ENCODE results near the gene CNTNAP2. TPM values are rescaled to one million over a fixed set of nuclear protein-coding genes. Genes with fewer than 3 reads are reported as not detected.

CNTNAP2 gene
- total RNA-seq, 2 experiments from 2014 or later, result not detected

DNA sequence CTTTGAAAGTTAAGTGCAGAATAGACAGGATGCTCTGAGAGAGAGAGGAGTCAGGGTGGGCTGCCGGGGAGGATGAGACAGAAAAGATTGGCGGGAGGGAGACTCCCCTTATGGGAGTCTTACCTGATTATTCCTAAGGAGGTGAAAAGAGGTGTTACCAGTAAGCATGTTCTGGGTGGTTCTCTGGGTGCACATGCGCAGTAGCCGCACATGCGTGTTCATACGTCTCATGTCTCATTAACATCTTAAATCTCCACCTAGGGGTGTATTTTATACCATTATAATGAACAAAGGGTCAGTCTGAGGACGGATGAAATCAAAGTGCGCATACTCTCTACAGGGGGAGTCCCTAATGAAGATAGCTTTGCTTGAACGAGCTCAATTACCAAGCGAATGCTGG, 1881.0 kb downstream of the CNTNAP2 start:
- no peak overlapping the region for H3K27ac ChIP-seq (ENCODE audit: low read depth in 1 of 2, low read length in 2 of 2)
- Mint-ChIP-seq H3K27ac (no peak overlapping the region), H3K36me3 (ENCODE audit: low read depth) (no peaks in the 10 kb centered on the region), H3K27me3 (peaks cover 5% of the 10 kb centered on the region), H3K4me3 (no peak overlapping the region), H3K9me3 (peaks cover 7% of the 10 kb centered on the region), H3K4me1 (ENCODE audit: low read depth) (no peaks in the 10 kb centered on the region)
- no peak overlapping the region for H3K4me3 ChIP-seq (ENCODE audit: low read length)
- no peaks in the 10 kb centered on the region for H3K36me3 ChIP-seq (ENCODE audit: insufficient read depth, low read length)
- H3K9me3 ChIP-seq (ENCODE audit: control insufficient read depth in 1 of 2, insufficient read depth in 1 of 2, low read length in 2 of 2), result peaks cover 0 to 9% of the 10 kb centered on the region in 2 experiments
- CTCF ChIA-PET, result no interaction called here
- POLR2A ChIA-PET, result no interaction called here
- ATAC-seq (ENCODE audit: poor library complexity) (no peak), DNase-seq (no peak)
- H3K4me1 ChIP-seq (ENCODE audit: insufficient read depth, low read length), result no peaks in the 10 kb centered on the region
- TF ChIP-seq, protein P1, sequence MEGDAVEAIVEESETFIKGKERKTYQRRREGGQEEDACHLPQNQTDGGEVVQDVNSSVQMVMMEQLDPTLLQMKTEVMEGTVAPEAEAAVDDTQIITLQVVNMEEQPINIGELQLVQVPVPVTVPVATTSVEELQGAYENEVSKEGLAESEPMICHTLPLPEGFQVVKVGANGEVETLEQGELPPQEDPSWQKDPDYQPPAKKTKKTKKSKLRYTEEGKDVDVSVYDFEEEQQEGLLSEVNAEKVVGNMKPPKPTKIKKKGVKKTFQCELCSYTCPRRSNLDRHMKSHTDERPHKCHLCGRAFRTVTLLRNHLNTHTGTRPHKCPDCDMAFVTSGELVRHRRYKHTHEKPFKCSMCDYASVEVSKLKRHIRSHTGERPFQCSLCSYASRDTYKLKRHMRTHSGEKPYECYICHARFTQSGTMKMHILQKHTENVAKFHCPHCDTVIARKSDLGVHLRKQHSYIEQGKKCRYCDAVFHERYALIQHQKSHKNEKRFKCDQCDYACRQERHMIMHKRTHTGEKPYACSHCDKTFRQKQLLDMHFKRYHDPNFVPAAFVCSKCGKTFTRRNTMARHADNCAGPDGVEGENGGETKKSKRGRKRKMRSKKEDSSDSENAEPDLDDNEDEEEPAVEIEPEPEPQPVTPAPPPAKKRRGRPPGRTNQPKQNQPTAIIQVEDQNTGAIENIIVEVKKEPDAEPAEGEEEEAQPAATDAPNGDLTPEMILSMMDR (IDR thresholded peaks at IDR 0.05), result no peak
- H3K27me3 ChIP-seq (ENCODE audit: control insufficient read depth in 1 of 2, insufficient read depth in 2 of 2, low read length in 2 of 2), result no peaks in the 10 kb centered on the region
- intact Hi-C loops (cut with DNase I, micrococcal nuclease), result no loop called here

DNA sequence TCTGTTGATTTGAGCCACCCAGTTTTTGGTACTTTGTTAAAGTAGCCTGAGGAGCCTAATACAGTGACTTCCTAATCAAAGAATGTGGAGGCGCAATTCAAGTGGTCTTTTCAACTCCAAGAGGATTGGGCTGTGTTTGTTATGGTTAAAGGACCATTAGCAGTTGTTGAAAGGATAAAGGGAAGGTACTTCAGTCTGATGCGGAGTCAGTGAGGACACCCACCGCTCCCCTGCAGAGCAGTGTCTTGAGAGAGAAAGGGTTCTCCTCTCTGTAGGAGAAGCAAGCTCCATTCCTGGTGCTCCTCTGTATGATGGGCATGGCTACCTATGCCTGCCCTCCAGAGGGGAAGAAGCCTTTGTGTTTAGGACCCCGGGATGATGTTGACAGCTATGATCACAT, 1883.4 kb downstream of the CNTNAP2 start:
- no peaks in the 10 kb centered on the region for H3K36me3 ChIP-seq (ENCODE audit: insufficient read depth, low read length)
- no peak overlapping the region for H3K4me3 Mint-ChIP-seq
- H3K9me3 ChIP-seq (ENCODE audit: control insufficient read depth in 1 of 2, insufficient read depth in 1 of 2, low read length in 2 of 2), result peaks cover 0 to 9% of the 10 kb centered on the region in 2 experiments
- H3K36me3 Mint-ChIP-seq (ENCODE audit: low read depth), result no peaks in the 10 kb centered on the region
- ChIA-PET POLR2A (no interaction called here), CTCF (no interaction called here)
- no peaks in the 10 kb centered on the region for H3K4me1 ChIP-seq (ENCODE audit: insufficient read depth, low read length)
- H3K9me3 Mint-ChIP-seq, result peaks cover 3% of the 10 kb centered on the region
- no peak for ATAC-seq (ENCODE audit: poor library complexity)
- DNase-seq, result no peak
- no peaks in the 10 kb centered on the region for H3K27me3 ChIP-seq (ENCODE audit: control insufficient read depth in 1 of 2, insufficient read depth in 2 of 2, low read length in 2 of 2)
- H3K27ac ChIP-seq (ENCODE audit: low read depth in 1 of 2, low read length in 2 of 2), result no peak overlapping the region
- no peaks in the 10 kb centered on the region for H3K4me1 Mint-ChIP-seq (ENCODE audit: low read depth)
- TF ChIP-seq, protein P1 (IDR thresholded peaks at IDR 0.05), result no peak
- no peak overlapping the region for H3K4me3 ChIP-seq (ENCODE audit: low read length)
- H3K27ac Mint-ChIP-seq, result no peak overlapping the region
- H3K27me3 Mint-ChIP-seq, result no peaks in the 10 kb centered on the region
- intact Hi-C loops (cut with DNase I, micrococcal nuclease), result no loop called here

DNA sequence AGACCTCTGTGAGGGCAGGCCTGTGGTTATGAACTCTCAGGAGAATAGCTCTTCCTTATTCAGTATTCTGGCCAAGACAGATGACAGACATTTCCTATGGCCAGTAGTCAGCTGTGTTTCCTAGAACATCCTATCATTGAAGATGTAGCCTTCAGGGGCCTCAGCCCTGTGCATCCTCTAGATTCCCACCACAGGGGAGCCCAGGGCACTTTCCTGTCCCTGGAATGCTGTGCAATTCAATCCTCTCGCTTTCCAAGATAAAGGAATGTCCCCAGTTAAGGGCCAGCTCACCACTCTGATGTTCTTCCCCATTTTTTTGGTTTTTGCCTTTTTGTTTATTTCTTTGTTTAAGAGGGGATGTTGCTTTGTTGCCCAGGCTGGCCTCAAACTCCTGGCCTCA, 1895.2 kb downstream of the CNTNAP2 start:
- ATAC-seq (ENCODE audit: poor library complexity), result no peak
- Histone ChIP-seq H3K27me3 (ENCODE audit: control insufficient read depth in 1 of 2, insufficient read depth in 2 of 2, low read length in 2 of 2) (no peaks in the 10 kb centered on the region), H3K9me3 (ENCODE audit: control insufficient read depth in 1 of 2, insufficient read depth in 1 of 2, low read length in 2 of 2) (no peaks in the 10 kb centered on the region), H3K36me3 (ENCODE audit: insufficient read depth, low read length) (no peaks in the 10 kb centered on the region), H3K27ac (ENCODE audit: low read depth in 1 of 2, low read length in 2 of 2) (no peak overlapping the region), H3K4me3 (ENCODE audit: low read length) (no peak overlapping the region), H3K4me1 (ENCODE audit: insufficient read depth, low read length) (no peaks in the 10 kb centered on the region)
- Mint-ChIP-seq H3K27me3 (no peaks in the 10 kb centered on the region), H3K9me3 (no peaks in the 10 kb centered on the region), H3K27ac (no peak overlapping the region), H3K36me3 (ENCODE audit: low read depth) (no peaks in the 10 kb centered on the region), H3K4me3 (no peak overlapping the region), H3K4me1 (ENCODE audit: low read depth) (no peaks in the 10 kb centered on the region)
- intact Hi-C loops (cut with DNase I, micrococcal nuclease), result no loop called here
- CTCF ChIA-PET, result no interaction called here
- POLR2A ChIA-PET, result no interaction called here
- TF ChIP-seq, protein P1 (IDR thresholded peaks at IDR 0.05), result no peak
- no peak for DNase-seq

All from CD4-positive, alpha-beta T cell (primary cell).